SU-DHL-6 (cell line): Measurements from ENCODE around the gene RGS3.

Experiments
- EZH2phosphoT487 ChIP-seq: fragments of 200-600 bp; sonication (generic), shearing (Covaris generic); conservative IDR thresholded peaks from 2 replicates; pipeline ENCODE4 v1.6.1; 2018; ENCODE audit warnings: mild to moderate bottlenecking, antibody characterized with exemption, low read length, moderate library complexity, mixed read lengths
- TF ChIP-seq, protein P1 (sequence below): fragments of 200-600 bp; sonication (generic); IDR thresholded peaks from one replicate; pipeline ENCODE4 v1.5.1; 2017; ENCODE audit warnings: antibody characterized with exemption, mild to moderate bottlenecking, low read length, moderate library complexity; ENCODE audit not compliant: insufficient read depth, poor library complexity, severe bottlenecking

DNA sequence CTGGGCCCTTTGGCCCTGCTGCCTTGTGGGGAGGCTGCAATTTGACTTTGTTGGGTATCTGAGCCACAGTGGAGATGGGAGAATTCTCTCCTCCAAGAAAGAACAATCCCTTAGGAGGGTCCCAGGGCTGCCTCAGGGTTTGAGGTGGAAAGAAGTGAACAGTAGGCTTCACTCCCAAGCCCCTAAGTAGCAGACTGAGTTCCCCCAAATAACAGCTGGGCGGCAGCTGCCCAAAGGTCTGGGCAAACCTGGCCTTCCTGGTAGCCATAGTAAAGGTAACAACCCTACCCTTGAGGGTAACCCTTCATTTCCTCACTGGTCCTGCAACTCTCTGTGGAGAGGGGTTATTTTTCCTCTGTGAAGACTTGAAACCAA is 746 bp downstream of the RGS3 start:
- TF ChIP-seq, protein P1, sequence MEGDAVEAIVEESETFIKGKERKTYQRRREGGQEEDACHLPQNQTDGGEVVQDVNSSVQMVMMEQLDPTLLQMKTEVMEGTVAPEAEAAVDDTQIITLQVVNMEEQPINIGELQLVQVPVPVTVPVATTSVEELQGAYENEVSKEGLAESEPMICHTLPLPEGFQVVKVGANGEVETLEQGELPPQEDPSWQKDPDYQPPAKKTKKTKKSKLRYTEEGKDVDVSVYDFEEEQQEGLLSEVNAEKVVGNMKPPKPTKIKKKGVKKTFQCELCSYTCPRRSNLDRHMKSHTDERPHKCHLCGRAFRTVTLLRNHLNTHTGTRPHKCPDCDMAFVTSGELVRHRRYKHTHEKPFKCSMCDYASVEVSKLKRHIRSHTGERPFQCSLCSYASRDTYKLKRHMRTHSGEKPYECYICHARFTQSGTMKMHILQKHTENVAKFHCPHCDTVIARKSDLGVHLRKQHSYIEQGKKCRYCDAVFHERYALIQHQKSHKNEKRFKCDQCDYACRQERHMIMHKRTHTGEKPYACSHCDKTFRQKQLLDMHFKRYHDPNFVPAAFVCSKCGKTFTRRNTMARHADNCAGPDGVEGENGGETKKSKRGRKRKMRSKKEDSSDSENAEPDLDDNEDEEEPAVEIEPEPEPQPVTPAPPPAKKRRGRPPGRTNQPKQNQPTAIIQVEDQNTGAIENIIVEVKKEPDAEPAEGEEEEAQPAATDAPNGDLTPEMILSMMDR, result no peak
- no peak for TF ChIP-seq EZH2phosphoT487
